Measurements from ENCODE around the gene MMP2.

Gene MMP2

GRCh38 chr16:55489119-55489955 is 10.3 kb downstream of the MMP2 start:
- TF ChIP-seq, protein P1, sequence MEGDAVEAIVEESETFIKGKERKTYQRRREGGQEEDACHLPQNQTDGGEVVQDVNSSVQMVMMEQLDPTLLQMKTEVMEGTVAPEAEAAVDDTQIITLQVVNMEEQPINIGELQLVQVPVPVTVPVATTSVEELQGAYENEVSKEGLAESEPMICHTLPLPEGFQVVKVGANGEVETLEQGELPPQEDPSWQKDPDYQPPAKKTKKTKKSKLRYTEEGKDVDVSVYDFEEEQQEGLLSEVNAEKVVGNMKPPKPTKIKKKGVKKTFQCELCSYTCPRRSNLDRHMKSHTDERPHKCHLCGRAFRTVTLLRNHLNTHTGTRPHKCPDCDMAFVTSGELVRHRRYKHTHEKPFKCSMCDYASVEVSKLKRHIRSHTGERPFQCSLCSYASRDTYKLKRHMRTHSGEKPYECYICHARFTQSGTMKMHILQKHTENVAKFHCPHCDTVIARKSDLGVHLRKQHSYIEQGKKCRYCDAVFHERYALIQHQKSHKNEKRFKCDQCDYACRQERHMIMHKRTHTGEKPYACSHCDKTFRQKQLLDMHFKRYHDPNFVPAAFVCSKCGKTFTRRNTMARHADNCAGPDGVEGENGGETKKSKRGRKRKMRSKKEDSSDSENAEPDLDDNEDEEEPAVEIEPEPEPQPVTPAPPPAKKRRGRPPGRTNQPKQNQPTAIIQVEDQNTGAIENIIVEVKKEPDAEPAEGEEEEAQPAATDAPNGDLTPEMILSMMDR (IDR thresholded peaks at IDR 0.05; ENCODE audit: borderline replicate concordance, control extremely low read depth, extremely low read depth, insufficient read depth, missing control alignments), result no peak
- in situ Hi-C loops (cut with MboI; ENCODE audit: low sequenced_read_pairs, unreplicated experiment), result no loop called here
- DNase-seq (ENCODE audit: low spot score), result no peak

DNA sequence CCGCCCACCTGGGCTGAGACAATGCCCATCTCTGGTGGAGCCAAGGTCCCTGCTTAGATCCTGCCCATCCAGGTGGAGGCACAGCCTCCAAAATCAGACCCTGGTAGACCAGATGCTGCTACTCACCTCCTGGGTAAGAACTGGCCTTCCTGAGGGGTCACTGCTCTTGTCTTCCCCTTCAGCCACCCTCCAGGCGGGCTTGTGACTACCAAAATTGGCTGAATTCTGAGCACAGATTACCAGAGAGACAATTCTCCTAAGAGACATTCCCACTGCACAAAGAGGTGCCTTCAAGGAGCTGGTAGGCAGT is 10.9 kb downstream of the MMP2 start:
- TF ChIP-seq, protein P1 (IDR thresholded peaks at IDR 0.05; ENCODE audit: borderline replicate concordance, control extremely low read depth, extremely low read depth, insufficient read depth, missing control alignments), result no peak
- DNase-seq (ENCODE audit: low spot score), result no peak
- in situ Hi-C loops (cut with MboI; ENCODE audit: low sequenced_read_pairs, unreplicated experiment), result no loop called here

DNA sequence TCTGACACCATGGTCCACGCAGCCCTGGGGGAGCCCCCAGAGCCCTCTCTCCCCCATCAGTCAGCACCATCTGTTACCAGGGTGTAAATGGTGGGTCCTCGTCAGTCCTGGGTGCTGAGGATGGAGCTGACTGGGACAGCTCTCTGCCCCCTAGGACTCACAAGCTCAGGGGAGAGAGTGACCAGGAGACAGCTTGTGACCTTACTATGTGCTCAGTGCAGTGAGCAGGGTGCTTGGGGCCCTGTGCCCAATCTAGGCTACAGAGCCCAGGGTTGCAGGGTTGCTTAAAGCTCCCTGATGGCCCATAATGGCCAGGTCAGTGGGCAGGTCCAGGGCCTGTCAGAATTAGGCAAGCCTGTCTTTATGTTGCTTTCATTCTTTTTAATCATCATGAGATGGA is 11.3 kb downstream of the MMP2 start:
- TF ChIP-seq, protein P1 (IDR thresholded peaks at IDR 0.05; ENCODE audit: borderline replicate concordance, control extremely low read depth, extremely low read depth, insufficient read depth, missing control alignments), result no peak
- in situ Hi-C loops (cut with MboI; ENCODE audit: low sequenced_read_pairs, unreplicated experiment), result no loop called here
- DNase-seq (ENCODE audit: low spot score), result no peak

- no peak for DNase-seq (ENCODE audit: low spot score)
- TF ChIP-seq, protein P1 (IDR thresholded peaks at IDR 0.05; ENCODE audit: borderline replicate concordance, control extremely low read depth, extremely low read depth, insufficient read depth, missing control alignments), result no peak
- in situ Hi-C loops (cut with MboI; ENCODE audit: low sequenced_read_pairs, unreplicated experiment), result no loop called here
These were observed 12.7 kb downstream of the MMP2 start for GRCh38 chr16:55491691-55492090.

- no peak for DNase-seq (ENCODE audit: low spot score)
- TF ChIP-seq, protein P1 (IDR thresholded peaks at IDR 0.05; ENCODE audit: borderline replicate concordance, control extremely low read depth, extremely low read depth, insufficient read depth, missing control alignments), result no peak
- in situ Hi-C loops (cut with MboI; ENCODE audit: low sequenced_read_pairs, unreplicated experiment), result no loop called here
These were observed 13.9 kb downstream of the MMP2 start for GRCh38 chr16:55492756-55493380.

- no peak for DNase-seq (ENCODE audit: low spot score)
- TF ChIP-seq, protein P1 (IDR thresholded peaks at IDR 0.05; ENCODE audit: borderline replicate concordance, control extremely low read depth, extremely low read depth, insufficient read depth, missing control alignments), result no peak
- in situ Hi-C loops (cut with MboI; ENCODE audit: low sequenced_read_pairs, unreplicated experiment), result no loop called here
These were observed 16.0 kb downstream of the MMP2 start for GRCh38 chr16:55494994-55495421.

Data from GM13976 (cell line).